ENCODE measurements around the gene HEXA. TPM values are rescaled to one million over a fixed set of nuclear protein-coding genes. Genes with fewer than 3 reads are reported as not detected.
"Not testable (repeated sequence)": the region's sequence is repeated elsewhere in the genome, so short reads cannot be mapped to it uniquely, and the experiment has no call there.

Gene HEXA
- total and polyA plus RNA-seq, 9 donors: 42.4 to 166 (median 77.7) TPM

- H3K36me3 ChIP-seq: no peaks in the 10 kb centered on the region
- H3K9me3 ChIP-seq: peaks cover 0 to 3% of the 10 kb centered on the region in 2 donors
- no peaks in the 10 kb centered on the region for H3K27me3 ChIP-seq
- intact Hi-C loops (cut with DNase I): no loop called here
- no peak overlapping the region for H3K27ac ChIP-seq
- 60 to 77% (median 63%) methylated on average over 2 of the region's 2 CpGs for WGBS, 3 donors
- H3K4me1 ChIP-seq (ENCODE audit: insufficient read depth): no peaks in the 10 kb centered on the region
- no peak for DNase-seq
- no peak overlapping the region for H3K4me3 ChIP-seq
- TF ChIP-seq CTCF (IDR thresholded peaks at IDR 0.05): no peak
Observed at GRCh38 chr15:72415304-72415703, 39.5 kb upstream of the HEXA start.

GRCh38 chr15:72413337-72413736, 37.5 kb upstream of the HEXA start:
- H3K36me3 ChIP-seq; DNase-seq; H3K4me3 ChIP-seq; H3K4me1 ChIP-seq (ENCODE audit: insufficient read depth); H3K27me3 ChIP-seq; intact Hi-C loops (cut with DNase I); H3K27ac ChIP-seq; H3K9me3 ChIP-seq: not testable (repeated sequence)
- WGBS, 3 donors: 79 to 95% (median 88%) methylated on average over 2 to 3 of the region's 3 CpGs

- TF ChIP-seq EP300 (IDR thresholded peaks at IDR 0.05): no peak
- TF ChIP-seq CTCF (IDR thresholded peaks at IDR 0.05): no peak
- no peak for TF ChIP-seq POLR2A (IDR thresholded peaks at IDR 0.05)
- Histone ChIP-seq H3K27me3 (no peaks in the 10 kb centered on the region), H3K27ac (no peak overlapping the region), H3K4me3 (no peak overlapping the region), H3K4me1 (ENCODE audit: insufficient read depth) (no peaks in the 10 kb centered on the region), H3K9me3 (peaks cover 0 to 3% of the 10 kb centered on the region in 2 donors), H3K36me3 (no peaks in the 10 kb centered on the region)
- intact Hi-C loops (cut with DNase I): no loop called here
- WGBS, 3 donors: 31 to 39% (median 32%) methylated on average over 1 of the region's 1 CpG
- no peak for DNase-seq
Observed at GRCh38 chr15:72411544-72411943, 35.7 kb upstream of the HEXA start.

- WGBS, 3 donors: 80 to 92% (median 82%) methylated on average over 5 of the region's 5 CpGs
- Histone ChIP-seq H3K36me3 (no peaks in the 10 kb centered on the region), H3K27me3 (no peaks in the 10 kb centered on the region), H3K9me3 (peaks cover 0 to 3% of the 10 kb centered on the region in 2 donors), H3K4me1 (ENCODE audit: insufficient read depth) (no peaks in the 10 kb centered on the region), H3K27ac (no peak overlapping the region), H3K4me3 (no peak overlapping the region)
- TF ChIP-seq CTCF (IDR thresholded peaks at IDR 0.05) (no peak), POLR2A (IDR thresholded peaks at IDR 0.05) (no peak), EP300 (IDR thresholded peaks at IDR 0.05) (no peak)
- intact Hi-C loops (cut with DNase I): no loop called here
- DNase-seq: no peak
Observed at GRCh38 chr15:72411111-72411510, 35.3 kb upstream of the HEXA start.

- DNase-seq: no peak
- H3K27me3 ChIP-seq: no peaks in the 10 kb centered on the region
- no peak overlapping the region for H3K4me3 ChIP-seq
- peaks cover 0 to 3% of the 10 kb centered on the region in 2 donors for H3K9me3 ChIP-seq
- no peaks in the 10 kb centered on the region for H3K36me3 ChIP-seq
- intact Hi-C loops (cut with DNase I): no loop called here
- H3K27ac ChIP-seq: no peak overlapping the region
- TF ChIP-seq EP300 (IDR thresholded peaks at IDR 0.05): no peak
- no peak for TF ChIP-seq POLR2A (IDR thresholded peaks at IDR 0.05)
- TF ChIP-seq CTCF (IDR thresholded peaks at IDR 0.05): no peak
- no peaks in the 10 kb centered on the region for H3K4me1 ChIP-seq (ENCODE audit: insufficient read depth)
- WGBS, 3 donors: 67 to 84% (median 75%) methylated on average over 3 of the region's 3 CpGs
Observed at GRCh38 chr15:72406936-72407335, 31.1 kb upstream of the HEXA start.
